DMS53 treated with DMSO at 0.1 percent for 48 hours (cell line): ENCODE results near the gene LRIG1.

ENCODE experiments used
- DNase-seq: peaks from one replicate; lab custom pipeline; 2025; ENCODE audit not compliant: unreplicated experiment; lab: John Stamatoyannopoulos, UW

LRIG1 gene

DNA sequence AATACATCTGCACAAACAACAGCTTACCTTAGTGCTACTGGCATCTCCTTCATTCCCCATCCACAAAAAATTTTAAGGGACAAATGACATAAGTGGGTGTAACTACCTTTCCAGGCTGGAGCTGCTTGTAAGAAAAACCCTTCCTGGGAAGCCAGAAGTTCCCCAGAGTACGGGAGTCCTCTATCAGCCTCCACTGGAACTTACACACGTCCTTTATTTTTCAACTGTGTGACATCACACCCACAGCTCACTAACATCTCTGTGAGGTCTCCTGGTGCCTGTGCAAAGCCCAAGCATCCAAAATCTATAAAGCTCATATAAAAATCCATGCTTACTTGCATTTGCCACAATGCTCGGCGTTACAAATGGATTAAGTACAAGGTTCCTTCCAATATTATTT, 27.6 kb downstream of the LRIG1 start:
- no peak for DNase-seq

DNA sequence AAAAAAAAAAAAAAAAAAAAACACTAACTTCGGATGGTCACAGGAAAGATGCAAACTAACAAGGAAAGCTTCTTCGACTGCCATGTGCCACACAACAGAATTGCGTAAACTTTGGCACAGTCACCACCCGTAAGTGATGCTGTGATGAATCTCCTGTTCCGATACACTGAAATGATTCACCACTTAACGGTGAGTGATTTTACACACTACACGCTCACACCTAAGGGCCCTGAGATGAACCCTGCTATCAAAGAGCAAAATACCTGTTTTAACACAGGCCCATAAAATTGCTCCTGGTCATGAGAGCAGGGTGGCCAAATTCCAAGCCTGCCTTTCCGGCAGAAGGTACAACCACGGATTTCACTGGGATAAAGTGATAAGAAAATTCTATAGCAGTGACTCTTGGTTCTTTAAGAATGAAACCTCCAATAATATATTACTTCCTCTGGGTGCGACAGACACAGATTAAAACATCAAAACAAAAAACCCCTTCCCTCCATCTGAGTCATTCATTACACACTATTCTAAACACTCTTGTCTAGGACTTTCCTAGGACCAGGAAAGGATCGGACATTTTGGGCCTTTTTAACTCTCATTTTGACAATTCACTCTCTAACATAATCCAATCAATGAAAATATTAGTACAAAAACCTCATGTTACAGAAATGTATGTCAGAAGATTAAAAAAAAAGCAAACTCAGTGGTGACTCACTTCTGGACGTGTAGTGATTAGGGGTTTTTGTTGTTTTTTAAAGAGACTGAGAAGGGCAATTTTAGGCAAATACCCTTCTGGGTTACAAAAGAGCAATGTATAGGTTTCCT, 28.3 kb downstream of the LRIG1 start:
- no peak for DNase-seq

DNA sequence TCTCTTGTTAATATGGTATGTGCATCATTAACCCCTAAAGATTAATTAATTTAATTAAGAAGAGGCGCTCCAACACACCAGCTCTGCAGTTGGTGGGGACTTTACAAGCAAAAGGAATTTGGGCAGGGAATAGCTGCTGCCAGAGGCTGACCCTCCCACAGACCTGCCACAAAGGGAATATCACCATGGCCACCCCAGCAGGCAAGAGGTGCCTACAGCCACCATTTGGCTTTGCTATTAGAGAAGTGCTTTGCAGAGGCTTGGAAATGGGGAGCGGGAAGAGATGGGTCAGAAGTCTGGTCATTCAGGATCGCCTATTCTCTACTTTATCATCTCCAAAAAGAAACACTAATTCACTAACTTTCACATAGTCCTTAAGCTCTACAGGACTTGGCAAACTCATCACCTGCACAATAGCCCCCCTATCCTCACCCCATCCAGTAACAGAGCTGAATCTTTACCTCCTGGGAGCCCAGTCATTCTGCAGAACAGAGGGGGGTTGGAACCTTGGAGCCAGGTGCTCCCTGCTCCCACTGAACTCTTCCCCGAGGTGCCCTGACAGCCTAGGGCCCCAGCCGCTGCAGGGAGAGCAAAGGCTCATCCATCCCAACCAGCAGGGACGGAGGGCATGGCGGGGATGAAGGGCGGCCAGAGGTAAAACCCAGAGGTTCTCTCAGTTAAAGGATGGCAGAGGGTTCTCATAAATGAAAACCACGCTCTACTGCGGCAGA, 29.7 kb downstream of the LRIG1 start:
- DNase-seq = no peak

DNA sequence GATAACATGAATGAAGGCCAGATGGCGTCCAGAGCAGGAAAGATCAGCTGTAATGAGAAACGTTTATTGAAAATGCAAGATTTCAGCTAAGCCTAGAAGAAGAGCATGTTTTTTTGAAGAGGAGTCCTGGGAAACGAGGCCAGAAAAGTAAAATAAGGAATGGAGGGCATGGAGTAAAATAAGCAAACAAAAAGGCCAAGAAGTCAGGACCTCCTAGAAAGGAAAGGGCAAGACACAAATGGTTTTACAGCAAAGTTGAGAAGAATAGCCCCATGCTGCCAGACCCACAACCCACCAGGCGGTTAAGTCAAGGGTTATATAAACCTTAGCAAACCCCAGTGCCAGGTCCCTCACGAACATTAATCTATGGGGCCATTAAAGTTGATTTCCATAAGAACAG, 30.5 kb downstream of the LRIG1 start:
- no peak for DNase-seq

GRCh38 chr3:66469220-66469640, 31.6 kb downstream of the LRIG1 start:
- no peak for DNase-seq

- no peak for DNase-seq
Observed at GRCh38 chr3:66467996-66468735, 32.7 kb downstream of the LRIG1 start.

DNA sequence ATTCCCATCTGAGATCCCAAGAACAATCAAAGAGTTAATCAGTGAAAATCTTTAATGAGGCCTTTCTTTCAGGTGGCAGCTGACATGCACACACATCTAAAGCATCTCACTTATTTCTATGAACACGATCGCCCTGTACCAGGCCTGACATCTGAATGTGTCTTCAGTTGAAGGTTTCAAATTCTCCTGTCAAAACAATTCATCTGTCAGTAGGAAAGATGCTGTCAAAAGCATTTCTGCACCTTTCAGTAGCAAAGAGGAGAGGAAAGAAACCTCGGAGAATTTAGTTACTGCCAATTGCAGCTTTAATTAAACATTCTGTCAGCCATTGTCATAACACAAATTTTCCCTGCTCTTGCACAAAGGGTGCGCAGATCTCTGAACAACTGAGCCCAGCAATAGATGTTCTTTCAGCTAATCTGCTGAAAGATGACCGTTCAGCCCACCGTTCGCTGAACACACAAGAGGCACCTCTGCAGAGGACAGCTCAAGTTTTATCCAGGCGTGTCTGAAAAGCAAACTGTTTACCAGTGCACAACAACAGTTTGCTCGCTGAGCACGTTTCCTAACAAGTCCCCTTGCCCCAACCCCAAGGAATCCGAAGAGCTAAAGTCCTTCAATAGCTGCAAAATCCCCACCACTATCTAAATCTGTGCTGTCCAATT, 34.1 kb downstream of the LRIG1 start:
- DNase-seq = no peak

DNA sequence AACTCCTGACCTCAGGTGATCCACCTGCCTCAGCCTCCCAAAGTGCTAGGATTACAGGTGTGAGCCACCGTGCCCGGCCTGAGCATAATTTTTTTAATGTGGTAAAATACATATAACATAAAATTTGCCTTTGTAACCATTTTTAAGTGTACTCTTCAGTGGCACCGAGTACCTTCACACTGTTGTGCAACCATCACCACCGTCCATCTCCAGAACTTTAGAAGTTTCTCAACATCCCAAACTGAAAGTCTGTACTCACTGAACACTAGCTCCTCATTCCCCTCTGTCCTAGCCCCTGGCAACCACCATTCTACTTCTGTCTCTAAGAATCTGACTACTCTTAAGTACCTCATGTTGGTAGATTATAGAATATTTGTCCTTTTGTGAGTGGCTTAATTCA, 35.2 kb downstream of the LRIG1 start:
- DNase-seq = no peak

- DNase-seq = no peak
Observed at GRCh38 chr3:66465034-66465433, 35.8 kb downstream of the LRIG1 start.

- no peak for DNase-seq
Observed at GRCh38 chr3:66464512-66464894, 36.3 kb downstream of the LRIG1 start.

DNA sequence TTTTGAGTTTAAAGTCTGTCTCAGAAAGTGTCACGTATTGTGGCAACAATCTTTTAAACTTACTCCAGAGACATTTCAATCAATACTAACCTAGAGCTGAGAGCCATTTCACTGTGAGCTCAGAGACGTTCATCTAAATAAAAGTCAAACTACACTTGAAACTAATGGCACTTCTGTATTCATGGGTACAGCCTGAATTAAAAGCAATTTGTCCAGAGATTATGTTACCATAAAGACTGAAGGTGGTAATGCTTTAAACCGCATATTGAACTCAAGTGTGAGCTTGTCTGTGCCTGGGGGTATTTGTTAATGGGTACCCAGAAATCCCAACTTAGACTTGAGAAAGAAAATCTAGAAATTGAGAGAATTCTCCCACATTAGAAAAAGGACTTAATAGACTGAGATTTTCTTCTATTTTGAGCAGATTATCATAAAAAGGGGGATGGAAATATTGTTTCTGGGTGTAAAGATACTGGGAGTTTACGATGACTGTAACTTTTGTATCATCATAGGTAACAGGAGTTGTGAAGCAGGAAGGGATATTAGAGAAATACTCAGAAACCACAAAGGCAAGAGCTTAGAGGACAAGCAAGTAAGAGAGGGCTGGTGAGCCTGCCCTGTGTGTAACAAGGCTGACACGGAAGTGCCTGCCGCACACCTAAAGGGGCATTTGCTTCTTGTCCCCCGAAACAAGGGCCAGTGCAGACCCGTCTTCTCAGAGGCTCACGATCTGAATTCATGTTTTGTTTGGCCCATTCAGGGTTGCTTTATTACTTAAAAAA, 36.9 kb downstream of the LRIG1 start:
- no peak for DNase-seq

DNA sequence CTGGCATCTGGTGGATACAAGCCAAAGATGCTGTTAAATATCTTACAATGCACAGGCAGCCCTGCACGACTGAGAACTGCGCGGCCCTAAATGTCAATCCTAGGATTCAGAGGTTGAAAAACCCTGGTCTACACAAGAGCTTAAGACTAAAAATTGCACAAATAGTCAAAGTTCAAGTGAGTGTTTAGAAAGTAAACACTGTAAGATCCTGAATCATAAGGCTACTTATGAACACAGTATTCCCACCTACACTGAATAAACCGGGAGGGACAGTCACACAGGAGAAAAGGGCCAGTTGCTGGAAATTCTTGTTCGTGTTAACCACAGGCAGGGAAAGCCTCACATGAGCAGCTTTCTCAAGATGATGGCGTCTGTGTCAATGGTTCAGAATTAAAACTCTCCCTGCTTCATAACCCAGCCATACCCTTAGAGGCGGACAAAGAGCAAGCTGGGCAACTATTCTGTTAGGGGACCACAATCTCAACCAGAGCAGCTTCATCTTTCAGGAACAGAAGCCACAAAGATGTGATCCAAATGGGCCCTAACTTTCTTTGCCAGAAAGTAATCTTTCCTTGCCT, 37.7 kb downstream of the LRIG1 start:
- DNase-seq = no peak

- DNase-seq = no peak
Observed at GRCh38 chr3:66457252-66457651, 43.6 kb downstream of the LRIG1 start.

- no peak for DNase-seq
Observed at GRCh38 chr3:66456711-66457173, 44.1 kb downstream of the LRIG1 start.

- no peak for DNase-seq
Observed at GRCh38 chr3:66454464-66454859, 46.4 kb downstream of the LRIG1 start.

- no peak for DNase-seq
Observed at GRCh38 chr3:66453651-66454463, 47.0 kb downstream of the LRIG1 start.

DNA sequence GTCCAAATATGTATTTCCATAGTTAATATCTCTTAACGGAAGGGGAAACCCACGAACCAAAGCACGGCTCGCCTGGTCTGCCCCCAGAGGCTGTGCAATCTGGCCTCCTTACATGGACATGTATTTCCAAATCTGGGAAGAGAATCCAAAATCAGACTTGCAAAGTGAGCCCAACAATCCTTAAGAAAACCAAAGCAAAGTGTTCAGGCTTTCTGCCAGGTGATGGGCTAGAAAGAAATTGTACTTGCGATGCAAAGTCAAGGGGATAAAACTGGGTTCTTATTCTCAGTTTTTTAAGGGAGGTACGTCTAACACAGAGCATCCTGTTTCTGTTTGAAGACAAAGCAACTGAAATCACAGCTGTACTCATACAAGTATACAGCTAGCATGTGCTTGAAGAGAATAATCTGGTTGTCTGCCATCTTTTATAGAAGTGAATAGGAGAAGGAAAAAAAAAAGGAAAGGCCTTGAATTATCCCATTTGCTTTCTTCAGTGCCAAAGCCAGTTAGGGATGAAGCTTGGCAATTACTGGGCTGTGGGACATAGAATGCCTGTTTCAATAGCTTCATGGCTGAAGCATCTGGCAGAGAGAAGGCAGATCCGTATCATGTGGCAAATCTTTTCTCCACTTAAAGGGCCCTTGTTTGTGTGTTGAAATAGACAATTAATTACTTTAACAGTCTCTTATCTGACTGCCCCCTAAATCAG, 48.4 kb downstream of the LRIG1 start:
- DNase-seq = no peak

DNA sequence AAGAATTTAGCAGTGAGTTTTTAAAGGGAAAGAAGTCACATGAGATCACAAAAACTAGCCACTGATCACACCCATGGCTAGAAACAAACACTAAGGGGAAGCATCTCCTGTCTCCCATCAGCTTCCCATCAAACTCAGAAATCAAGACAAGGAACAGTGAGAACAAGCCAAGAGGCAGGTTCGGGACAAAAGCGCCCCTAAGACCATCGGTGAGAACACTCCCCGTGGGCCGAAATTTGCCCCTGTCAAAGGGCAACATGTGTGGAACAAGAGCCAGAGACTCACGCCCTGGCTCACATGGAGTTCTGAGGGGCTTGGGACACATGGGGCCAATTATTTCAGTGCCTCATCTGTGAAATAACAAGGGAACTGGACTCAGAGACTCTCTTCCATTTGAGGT, 49.1 kb downstream of the LRIG1 start:
- DNase-seq = no peak
